Measurements from ENCODE around the gene IL1R2. TPM values are rescaled to one million over a fixed set of nuclear protein-coding genes. Genes with fewer than 3 reads are reported as not detected.

Gene IL1R2
- total RNA-seq, 1 experiment from 2014 or later = not detected

DNA sequence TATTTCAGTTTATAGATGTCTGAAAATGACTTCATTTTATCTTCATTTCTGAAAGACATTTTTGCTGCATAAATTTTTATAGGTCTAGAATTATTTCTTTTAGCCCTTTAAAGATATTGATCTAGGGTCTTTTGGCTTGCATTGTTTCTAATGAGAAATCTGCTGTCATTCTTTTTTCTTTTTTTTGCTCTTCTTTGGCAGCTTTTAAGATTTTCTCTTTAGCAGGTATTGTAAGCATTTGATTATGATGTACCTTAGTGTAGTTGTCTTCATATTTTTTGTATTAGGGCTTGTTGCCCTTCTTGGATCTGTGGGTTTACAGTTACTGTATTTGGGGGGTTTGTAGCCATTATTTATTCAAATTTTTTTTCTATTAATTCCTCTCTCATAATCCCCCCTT, 84.8 kb downstream of the IL1R2 start:
- no TSS peak for BruUV-seq (replicated peaks)
- Histone ChIP-seq H3K4me3 (ENCODE audit: low read depth, low read length, poor library complexity, severe bottlenecking) (no peak overlapping the region), H3K9me3 (ENCODE audit: low read depth, low read length, poor library complexity, severe bottlenecking) (no peaks in the 10 kb centered on the region), H3K36me3 (ENCODE audit: insufficient read depth, low read length, poor library complexity, severe bottlenecking) (no peaks in the 10 kb centered on the region), H3K27me3 (replicated peaks; ENCODE audit: insufficient read depth, low read depth, low read length, poor library complexity) (peaks cover 3% of the 10 kb centered on the region), H3K4me1 (ENCODE audit: insufficient read depth, low read length, poor library complexity, severe bottlenecking) (no peaks in the 10 kb centered on the region), H3K27ac (ENCODE audit: low read depth, low read length, poor library complexity, severe bottlenecking) (no peak overlapping the region)
- TF ChIP-seq EZH2 (IDR thresholded peaks at IDR 0.05; ENCODE audit: borderline replicate concordance, low read depth, low read length, poor library complexity, severe bottlenecking) = no peak
- TF ChIP-seq, protein P1, sequence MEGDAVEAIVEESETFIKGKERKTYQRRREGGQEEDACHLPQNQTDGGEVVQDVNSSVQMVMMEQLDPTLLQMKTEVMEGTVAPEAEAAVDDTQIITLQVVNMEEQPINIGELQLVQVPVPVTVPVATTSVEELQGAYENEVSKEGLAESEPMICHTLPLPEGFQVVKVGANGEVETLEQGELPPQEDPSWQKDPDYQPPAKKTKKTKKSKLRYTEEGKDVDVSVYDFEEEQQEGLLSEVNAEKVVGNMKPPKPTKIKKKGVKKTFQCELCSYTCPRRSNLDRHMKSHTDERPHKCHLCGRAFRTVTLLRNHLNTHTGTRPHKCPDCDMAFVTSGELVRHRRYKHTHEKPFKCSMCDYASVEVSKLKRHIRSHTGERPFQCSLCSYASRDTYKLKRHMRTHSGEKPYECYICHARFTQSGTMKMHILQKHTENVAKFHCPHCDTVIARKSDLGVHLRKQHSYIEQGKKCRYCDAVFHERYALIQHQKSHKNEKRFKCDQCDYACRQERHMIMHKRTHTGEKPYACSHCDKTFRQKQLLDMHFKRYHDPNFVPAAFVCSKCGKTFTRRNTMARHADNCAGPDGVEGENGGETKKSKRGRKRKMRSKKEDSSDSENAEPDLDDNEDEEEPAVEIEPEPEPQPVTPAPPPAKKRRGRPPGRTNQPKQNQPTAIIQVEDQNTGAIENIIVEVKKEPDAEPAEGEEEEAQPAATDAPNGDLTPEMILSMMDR (conservative IDR thresholded peaks at IDR 0.05; ENCODE audit: low read depth, low read length) = no peak
- ChIA-PET CTCF (no interaction called here), POLR2A (ENCODE audit: low non-redundant PET) (no interaction called here)
- intact Hi-C loops (cut with micrococcal nuclease; ENCODE audit: unreplicated experiment) = no loop called here
- DNase-seq (ENCODE audit: low spot score) = no peak

Other genes with a start within 250 kb of the IL1R2 start
- gene IL1R1, start 150.8 kb downstream of the IL1R2 start, total RNA-seq (2021) = 0.22 and 0.45 TPM in 2 replicates
- not detected in 2 replicates for gene IL1RL2, start 195.1 kb downstream of the IL1R2 start, total RNA-seq (2021)

Data from A673 (cell line).